UCSD-AML1 (cell line): Measurements from ENCODE around the gene MRAP.
"Not testable (repeated sequence)": the region's sequence is repeated elsewhere in the genome, so short reads cannot be mapped to it uniquely, and the experiment has no call there.

Experiments
- DNase-seq: peaks from one replicate; lab custom pipeline; 2025; ENCODE audit not compliant: unreplicated experiment; lab: John Stamatoyannopoulos, UW

The MRAP gene

DNA sequence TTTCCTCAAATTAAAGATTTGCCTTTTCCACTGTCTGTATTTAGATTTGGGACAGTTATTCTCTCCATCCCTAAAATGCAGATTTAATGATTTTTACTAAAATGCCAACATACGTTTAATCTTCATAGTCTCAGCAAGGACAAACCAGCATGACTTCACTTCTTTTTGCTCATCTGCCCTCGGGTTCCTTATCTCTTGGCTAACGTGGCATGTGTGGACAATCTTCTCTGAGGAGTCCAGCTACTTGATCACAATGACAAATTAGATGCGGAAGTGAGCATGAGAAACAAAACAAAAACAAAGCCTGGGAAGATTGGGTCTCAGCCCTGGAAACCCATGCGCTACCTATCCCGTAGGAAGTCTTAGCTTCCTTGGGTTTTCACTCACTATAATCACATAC is 1.0 kb downstream of the MRAP start:
- DNase-seq, result no peak

DNA sequence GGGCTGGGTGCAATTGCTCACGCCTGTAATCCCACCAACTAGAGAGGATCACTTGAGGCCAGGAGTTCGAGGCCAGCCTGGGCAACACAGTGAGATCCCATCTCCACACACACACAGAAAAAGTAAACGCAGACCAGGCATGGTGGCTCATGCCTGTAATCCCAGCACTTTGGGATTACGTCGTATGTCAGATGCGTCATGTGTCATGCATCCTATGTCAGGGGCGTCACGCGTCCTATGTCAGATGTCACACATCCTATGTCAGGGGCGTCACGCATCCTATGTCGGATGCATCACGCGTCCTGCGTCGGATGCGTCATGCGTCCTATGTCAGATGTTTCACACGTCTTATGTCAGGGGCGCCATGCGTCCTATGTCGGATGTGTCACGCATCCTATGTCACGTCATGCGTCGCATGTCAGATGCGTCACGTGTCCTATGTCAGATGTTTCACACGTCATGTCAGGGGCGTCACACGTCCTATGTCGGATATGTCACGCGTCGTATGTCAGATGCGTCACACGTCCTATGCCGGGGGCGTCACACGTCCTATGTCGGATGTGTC is 1.5 kb downstream of the MRAP start:
- DNase-seq, result no peak

DNA sequence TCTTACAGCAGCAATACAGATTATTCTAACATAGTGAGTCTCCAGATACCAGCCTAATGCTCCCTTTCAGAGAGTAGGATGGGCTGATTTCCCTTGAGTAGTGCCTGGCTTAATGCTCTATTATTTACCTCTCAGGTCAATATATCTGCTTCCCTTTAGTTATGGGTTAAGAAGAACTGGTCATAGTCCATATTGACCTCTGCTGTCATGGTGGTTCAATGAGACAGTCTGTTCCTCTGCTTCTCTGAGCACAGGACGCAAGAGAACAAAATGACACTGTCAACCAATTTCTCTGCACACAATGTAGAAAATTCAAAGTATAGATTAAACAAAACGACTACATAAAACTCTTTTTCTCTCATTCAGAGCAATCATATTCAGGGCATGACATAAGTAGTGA is 2.9 kb downstream of the MRAP start:
- DNase-seq, result no peak

DNA sequence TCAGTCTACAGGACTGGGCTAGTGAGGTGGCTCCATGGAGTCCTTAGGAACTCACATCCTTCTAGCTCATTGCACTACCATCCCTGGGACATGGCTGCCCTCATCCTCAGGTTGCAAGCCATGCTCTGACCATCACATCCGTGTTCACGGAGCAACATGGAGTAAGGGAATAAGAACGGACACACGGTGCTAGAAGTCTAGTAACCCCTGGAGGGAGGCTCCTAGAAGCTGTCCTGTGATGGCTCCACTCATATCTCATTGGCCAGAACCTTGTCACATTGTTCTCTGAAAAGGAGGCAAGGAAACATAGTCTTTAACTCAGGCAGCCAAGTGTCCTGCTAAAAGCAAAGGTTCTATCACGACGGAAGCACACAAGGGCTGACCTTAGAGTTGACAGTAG is 3.9 kb downstream of the MRAP start:
- no peak for DNase-seq

DNA sequence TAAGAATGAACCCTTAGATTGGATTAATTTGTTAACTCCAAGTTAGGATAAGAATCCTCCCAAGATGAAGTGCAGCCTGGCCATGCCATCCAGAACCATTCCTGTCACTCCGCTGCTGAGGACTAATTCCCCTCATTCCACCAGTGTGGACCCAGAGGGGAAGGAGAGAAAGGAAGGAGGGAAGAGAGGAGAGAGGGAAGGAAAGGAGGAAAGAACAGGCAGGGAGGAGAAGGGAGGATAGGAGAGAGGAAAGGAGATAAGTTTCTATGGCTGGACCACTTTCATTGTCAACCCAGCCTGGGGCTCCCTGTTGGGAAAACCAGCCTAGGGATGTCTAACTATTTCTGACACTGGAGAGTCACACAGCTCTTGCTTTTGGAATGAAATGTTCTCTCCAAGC is 4.7 kb downstream of the MRAP start:
- no peak for DNase-seq

DNA sequence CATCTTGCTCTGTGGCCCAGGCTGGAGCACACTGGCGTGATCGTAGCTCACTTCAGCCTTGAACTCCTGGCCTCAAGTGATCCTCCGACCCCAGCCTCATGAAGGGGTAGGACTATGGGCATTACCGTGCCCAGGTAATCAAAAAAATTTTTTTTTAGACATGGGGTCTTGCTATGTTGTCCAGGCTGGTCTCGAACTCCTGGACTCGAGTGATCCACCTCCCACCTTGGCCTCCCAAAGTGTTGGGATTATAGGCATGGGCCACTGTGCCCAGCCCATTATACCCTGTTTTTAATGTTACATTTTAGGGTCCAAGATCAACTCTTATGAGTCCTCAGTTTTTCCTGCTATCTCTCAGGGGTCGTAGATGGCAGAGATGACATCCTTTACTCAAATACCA is 6.3 kb downstream of the MRAP start:
- no peak for DNase-seq

DNA sequence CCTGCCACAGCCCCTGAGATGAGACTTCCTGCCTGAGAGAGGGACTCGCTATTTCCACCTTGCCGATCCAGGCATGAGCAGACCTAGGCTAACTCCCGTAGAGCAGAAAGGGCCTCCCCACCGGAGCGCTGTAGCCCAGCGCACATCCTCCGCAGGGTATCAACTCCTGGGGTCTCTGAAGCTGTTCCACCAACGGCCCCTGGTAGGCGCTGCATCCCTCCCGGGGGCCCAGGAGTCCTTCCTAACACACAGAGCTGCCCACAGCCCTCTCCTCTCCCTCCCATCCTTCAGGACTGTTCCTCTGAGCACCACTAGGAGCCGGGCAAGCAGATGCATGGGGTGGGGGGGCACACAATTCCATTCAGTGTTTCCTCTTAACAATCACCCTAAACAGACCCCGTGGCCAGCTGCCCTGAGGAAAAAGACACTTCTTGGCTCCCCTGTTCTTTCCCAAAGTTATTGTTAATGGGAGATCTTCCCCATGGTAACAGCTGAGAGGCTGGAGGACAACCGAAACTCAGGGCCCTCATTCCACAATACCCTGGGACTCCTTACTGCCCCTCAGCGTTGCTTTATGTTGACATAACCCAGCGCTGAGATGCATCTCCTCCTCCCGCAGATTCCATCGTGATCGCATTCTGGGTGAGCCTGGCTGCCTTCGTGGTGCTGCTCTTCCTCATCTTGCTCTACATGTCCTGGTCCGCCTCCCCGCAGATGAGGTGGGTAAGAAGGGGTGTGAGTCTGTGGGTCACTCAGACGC is 7.5 kb downstream of the MRAP start:
- no peak for DNase-seq

DNA sequence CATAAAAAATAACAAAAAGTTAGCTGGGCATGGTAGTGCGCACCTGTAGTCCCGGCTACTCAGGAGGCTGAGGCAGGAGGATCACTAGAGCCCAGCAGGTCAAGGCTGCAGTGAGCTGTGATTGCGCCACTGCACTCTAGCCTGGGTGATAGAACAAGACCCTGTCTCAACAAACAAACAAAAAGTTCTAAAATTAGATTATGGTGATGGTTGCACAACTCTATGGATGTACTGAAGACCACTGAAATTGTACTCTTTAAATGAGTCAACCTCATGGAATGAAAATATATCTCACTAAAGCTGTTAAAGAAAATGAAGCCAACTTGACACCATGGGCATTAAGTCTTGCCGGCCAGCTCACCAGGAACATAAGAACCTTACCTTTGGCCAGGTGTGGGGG is 9.1 kb downstream of the MRAP start:
- DNase-seq, result no peak

DNA sequence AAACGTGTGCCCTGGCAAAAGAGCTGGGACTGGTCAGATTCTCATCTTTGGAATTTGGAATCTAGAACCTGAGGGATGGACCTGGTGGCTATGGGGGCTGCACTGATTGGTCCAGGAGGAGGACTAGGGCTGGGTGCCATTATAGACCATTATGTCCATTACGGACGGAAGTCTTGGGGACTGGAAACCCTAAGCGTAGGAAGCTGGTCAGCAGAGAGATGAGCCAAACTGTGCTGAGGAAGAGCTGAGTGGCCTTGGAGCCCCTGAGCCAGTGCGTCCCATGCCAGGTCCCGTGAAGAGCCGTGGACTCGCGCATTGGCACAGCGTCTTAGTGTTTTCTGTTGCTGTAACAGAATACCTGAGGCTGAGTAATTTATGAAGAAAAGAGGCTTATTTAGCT is 10.0 kb downstream of the MRAP start:
- DNase-seq, result no peak

DNA sequence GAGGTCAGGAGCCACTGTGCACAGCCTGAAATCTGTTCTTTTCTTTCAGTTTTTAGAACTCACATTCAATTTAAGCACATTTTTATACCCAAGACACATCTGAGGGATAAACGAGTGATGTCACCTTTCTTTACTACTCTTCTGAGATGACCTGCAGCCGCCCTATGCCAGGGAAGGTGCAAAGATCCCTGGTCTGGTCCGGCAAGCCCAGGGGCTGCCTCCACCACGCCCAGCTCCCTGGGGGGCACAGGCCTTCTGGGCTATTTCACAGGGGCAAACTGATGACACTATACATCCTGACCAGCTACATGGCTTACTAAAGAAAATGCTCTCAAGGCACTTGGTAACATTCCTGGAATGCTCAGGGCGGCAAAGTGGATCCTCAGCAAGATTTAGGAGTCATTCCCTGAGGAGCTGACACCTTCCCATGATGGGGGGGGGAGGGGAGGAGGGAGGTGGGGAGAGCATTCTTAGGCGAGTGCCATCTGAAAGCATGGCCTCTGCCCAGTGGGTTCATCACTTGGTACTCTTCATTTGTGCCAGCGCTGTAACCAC is 11.3 kb downstream of the MRAP start:
- no peak for DNase-seq

DNA sequence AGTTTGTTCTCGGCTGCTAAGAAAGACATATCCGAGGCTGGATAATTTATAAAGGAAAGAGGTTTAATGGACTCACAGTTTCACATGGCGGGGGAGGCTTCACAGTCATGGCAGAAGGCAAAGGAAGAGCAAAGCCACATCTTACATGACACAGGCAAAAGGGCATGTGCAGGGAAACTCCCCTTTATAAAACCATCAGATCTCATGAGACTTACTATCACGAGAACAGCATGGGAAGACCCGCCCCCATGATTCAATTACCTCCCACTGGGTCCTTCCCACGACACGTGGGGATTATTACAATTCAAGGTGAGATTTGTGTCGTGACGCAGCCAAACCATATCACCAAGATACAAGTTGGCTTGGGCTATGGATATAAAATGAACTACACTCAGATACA is 12.3 kb downstream of the MRAP start:
- DNase-seq, result not testable (repeated sequence)

DNA sequence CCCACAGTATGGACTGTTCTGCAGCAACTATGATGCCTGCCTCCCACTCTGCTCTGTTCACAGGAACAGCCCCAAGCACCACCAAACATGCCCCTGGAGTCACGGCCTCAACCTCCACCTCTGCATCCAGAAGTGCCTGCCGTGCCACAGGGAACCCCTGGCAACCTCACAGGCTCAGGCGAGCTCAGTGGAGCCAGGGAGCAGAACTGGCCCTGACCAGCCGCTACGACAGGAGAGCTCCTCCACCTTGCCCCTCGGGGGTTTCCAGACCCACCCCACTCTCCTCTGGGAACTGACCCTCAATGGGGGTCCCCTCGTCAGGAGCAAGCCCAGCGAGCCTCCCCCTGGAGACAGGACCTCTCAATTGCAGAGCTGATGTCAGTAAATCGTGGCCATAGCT is 13.0 kb downstream of the MRAP start:
- no peak for DNase-seq

DNA sequence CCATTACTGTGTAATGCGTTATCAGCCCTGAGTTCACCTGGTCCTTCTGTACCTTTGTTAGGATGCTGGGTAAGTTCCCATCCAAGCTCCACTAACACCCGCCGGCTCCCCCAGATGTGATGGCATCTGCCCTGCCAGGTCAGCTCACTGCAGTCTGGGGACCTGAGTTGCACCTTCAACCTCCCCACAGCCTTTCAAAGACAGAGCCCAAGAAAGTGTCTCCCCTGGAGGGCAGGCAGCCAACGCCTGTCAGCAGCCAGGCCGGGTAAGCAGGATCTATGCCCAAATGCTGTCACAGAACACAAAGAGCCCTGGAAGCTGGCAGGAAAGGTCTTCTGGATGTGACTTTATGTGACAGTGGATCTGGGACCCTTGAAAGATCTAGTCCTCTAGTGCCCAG is 13.7 kb downstream of the MRAP start:
- no peak for DNase-seq

DNA sequence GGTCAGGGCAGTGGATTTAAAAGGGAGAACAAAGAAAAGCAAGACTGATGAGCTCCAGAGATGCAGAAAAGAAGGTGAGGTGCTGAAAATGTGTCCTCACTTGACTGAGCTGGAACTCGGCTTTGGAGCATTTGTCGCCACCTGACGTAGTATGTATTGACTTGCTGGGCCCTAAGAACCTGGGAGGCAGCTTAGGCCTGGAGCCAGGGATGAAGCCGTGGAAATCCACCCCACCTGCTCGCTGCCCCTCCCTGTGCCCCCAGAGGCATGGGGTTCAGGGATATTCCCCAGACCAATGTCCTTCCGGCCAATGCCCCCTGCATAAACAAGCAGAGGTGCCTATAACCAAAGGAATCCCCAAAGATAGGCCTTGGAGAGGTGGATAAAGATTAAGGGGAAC is 14.3 kb downstream of the MRAP start:
- no peak for DNase-seq

DNA sequence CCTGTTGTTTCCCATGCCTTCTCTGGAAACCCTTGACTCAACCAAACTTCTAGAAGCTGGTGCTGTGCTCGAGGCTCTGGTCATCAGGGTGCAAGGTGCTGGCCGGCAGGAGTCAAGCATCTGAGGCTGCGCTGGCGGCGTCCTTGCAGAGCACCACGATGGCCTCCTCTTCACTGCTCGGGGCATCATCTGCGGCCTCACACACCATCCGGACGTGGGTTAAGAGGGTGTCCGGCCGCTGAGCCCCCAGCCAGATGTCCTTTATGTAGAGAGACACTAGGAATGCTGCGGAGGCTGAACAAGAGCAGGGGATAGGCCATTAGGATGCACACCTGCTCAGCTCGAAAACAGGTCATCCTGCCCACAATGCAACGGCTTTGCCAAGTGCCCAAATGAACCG is 16.2 kb downstream of the MRAP start:
- no peak for DNase-seq

DNA sequence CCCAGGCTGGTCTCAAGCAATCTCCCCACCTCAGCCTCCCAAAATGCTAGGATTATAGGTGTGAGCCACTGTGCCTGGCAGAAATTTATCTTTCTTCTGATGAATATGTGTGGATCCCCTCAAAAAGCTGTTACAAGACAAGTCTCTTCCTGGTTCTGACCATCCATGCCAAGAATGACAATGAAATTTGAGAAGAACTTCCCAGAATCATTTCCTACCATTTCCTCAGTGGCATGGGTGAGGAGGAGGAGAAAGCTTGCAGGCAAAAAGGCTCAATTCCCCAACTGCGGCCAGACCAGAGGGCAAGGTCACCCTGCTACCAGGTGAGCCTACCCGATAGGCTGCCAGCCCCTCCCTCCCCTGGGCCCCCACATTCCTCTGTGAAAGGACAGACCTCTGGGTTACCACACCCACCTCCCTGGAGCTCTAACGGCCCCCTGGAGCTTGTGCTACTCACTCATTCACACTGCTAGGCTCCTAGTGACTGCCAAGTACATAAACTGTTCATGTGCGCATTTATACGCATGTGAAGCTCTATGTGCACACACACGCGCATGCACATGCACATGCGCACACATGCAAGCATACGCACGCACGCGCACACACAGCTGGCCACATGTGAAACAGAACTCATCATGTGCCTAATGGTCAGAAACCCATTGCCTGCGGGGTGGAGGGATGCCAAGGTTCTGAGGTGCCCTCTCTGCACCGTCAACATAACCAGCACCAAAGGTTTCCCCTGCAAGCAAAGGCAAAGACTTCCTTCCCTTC is 17.0 kb downstream of the MRAP start:
- no peak for DNase-seq

DNA sequence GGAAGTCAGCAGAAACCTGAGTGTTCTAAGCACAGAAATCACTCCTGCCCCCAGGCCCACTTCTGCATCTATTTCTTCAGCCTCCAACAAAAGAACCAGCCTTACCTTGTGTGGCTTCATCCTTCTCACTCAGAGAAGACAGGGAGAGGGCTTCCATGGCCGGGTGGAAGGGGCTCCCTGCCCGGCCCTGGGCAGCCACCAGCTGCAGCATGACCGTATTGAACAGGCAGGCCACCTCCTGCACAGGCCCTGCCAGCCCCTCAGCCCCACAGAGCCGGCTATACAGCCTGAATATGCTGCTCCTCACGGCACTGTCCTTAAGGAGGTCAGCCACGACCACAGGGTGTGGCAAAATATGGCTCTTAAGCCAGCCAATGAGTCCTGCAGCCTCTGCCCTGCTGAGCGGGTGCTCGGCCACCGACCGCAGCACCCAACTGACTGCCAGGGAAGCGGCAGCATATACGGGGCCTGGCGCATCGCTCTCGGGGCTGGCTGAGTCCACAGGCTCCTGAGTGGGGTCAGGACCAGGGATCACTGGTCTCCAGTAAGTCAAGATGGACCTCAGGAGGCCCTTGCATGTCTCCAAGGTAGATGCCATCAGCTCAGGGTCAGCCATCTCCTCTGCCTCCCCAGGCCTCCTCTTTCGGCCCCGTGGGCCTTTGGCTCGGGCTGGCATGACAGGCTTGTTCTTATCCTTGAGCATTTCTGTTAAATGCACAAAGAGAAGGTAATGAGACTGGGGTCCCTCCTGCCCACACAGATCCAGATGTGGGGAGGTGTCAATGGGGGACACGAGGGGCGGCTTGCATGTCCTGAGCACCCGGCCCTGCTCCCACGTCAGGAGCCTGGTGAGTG is 17.9 kb downstream of the MRAP start:
- no peak for DNase-seq

DNA sequence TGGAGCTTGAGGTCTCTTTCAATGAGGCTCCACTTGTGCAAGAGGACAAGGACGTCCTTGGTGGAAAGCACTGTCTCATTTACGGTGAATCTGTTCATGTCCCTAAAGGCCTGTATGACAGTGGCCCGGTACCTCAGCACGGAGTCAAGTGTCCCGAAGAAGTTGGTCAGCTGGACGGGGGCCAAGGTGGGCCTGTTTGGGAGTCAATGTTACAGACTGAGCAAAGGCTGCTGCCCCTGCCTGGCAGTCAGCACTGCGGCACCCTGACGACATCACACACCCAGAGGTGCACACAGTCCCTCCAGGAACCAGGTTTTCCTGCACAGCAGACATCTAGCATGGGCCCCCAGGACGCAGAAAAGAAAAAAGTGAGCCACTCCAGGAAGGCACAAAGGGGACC is 19.1 kb downstream of the MRAP start:
- no peak for DNase-seq

DNA sequence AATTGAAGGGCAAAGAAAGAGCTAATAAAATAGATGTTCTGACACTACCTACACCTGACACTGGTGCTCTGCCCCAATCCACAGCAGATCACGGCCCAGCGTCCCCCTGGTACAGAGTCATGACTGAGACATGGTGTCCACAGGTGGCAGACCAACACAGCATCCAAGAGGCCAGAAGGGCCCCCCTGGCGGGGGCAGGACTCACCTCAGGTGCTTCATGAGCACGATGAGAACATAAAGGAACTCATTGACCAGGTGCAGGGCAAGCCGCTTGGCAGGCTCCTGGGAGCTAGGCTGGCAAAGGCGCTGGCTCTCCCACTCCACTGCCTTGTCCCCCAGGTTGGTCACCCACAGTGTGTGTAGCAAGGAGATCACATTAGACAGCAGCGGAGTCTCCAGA is 20.4 kb downstream of the MRAP start:
- no peak for DNase-seq

DNA sequence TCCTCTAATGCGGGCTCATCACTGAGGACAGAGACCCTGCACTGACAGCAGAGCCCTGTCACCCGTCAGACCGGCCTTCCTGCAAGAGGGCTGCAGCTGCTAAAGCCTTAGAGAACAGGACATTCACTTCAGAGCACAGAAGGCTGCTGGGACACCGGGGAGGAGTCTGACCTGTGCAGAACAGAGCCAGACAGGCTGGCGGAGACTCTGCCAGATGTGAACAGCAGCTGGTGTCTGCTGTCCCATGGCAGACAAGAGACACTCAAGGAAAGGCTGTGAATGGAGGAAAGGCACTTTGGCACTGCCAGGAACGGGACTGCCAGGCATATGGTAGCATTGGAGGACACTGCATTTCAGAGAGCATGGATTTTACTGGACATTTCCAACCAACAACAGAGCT is 21.4 kb downstream of the MRAP start:
- DNase-seq, result no peak

DNA sequence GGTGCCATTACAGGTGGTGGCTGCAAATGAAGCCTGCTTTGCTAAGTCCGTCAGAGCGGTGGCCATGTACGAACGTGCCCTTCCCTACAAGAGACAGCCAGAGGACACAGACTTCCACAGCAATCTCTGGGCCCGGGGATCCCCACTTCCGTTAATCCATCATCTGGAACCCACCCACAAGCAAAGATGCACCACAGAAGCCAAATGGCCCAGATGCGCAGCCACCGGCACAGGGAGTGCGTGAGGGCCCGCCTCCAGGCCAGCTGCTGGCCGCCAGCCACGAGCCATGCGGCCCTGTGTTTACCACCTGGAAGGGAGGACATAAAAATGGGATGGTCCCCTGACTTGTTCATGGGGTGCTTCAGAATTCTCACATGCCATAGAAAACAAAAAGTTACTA is 22.1 kb downstream of the MRAP start:
- DNase-seq, result no peak
